GM18498 (cell line): Measurements from ENCODE around the gene MAST2.
"Not testable (repeated sequence)": the region's sequence is repeated elsewhere in the genome, so short reads cannot be mapped to it uniquely, and the experiment has no call there.

Experiments
- ATAC-seq: cut with Tn5 transposase; IDR thresholded peaks from one replicate; pipeline ENCODE4 v1.9.1; 2021; ENCODE audit warnings: mild to moderate bottlenecking, moderate library complexity; ENCODE audit not compliant: unreplicated experiment

The MAST2 gene

GRCh38 chr1:45891087-45891486 lies 87.7 kb downstream of the MAST2 start:
- ATAC-seq: no peak

DNA sequence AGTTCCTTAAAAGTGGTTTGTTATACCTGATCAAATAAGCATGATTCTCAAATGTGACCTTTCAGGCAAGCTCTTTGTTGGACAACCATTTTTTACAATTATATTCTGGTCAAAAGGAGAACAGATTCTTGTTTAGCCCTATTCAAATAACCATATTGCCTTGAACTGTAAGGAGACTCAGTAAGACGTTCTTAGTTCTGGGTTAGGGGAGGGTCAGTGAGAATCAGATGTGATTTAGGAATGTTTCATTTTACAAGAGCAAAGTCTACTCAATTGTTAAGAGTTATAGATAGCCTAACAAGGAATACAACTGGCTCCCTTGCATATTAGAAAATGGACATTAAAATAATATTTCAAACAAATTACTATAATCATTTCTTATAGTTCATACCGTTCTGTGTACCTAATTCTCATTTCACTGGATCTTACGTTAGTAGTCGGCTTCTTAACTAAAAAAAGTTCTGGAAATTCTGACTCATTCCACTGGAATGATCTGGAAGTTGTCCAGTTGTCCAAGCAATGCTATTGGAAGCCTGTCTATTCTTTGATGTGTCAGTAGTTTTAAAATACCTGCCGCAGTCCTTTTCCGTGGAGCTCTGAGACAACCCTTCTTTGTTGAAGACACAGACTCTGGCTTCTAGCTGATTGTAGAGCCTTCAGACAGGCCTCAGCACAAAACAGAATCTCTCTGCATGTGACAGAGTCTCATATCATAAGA lies 88.8 kb downstream of the MAST2 start:
- no peak for ATAC-seq

DNA sequence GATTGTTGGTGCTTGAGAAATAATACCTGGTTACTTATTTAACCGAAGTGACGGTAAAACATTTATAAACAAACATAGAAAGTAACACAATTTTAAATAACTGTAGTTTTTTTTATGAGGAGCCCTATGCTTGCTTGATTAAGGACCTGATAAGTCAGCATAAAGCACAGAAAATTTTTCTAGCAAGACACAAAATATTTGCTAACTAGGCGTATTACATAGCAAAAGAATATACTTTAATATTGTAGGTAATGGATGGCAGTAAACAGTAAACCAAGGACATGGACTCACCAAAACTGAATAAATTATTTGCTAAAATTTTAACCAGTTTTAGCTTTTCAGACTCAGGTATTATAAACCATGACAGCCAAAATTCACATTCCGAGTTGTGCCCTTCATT lies 90.9 kb downstream of the MAST2 start:
- ATAC-seq: no peak

GRCh38 chr1:45894921-45895320 lies 91.5 kb downstream of the MAST2 start:
- ATAC-seq: no peak

DNA sequence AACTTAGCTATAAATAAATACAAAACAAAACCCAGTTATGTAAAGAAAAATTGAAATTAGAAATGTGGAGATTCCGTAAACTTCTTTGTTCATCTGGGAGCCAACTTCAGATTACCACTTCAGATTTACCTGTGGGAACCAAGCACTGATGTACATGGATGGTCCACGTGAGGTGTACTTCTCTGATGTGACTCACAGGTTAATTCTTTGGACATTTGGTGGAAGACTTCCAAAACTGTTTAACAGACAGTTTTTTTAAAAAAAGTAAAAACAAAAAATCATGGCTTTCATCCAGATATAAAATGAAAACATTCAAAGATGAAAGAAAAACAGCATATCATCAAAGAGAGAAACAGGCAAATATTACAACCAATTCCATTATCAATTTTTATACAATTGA lies 92.0 kb downstream of the MAST2 start:
- ATAC-seq: no peak

DNA sequence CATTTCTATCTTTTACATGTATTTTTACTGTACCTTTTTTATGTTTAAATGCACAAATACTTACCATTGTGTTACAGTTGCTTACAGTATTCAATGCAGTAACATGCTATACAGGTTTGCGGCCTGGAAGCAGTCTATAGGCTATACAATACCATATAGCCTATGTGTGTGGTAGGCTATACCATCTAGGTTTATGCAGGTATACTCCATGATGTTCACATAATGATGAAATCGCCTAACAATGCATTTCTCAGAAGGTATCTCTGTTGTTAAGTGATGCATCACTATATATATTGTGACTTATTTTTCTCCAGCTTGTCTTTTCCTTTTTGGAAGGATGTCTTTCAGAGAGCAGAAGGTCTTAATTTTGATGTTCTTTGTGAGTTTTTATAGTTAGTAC lies 103.5 kb downstream of the MAST2 start:
- no peak for ATAC-seq

DNA sequence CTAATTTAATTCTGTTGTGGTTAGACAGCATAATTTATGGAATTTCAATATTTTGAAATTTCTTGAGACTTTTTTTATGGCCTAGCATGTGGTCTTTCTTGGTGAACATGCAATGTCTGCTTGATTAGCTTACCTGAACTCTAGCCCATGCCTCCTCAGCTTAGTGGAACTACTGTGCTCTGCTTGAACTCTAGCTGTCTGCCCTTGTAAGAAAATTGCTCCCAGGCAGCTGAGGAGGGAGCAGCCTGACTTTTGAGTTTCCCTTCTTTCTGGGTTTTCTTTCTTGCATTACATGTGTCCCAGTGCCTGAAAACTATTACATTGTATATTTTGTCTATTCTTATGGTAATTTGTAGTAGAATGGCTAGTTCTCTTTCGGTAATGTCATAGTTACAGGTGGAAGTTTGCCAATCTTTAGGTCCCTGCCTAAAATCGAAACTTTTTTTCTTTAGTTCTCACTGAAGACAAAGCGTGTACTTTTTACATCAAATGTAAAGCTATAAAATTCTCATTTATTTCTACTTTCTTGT lies 105.3 kb downstream of the MAST2 start:
- no peak for ATAC-seq

GRCh38 chr1:45911634-45912033 lies 108.2 kb downstream of the MAST2 start:
- ATAC-seq: no peak

DNA sequence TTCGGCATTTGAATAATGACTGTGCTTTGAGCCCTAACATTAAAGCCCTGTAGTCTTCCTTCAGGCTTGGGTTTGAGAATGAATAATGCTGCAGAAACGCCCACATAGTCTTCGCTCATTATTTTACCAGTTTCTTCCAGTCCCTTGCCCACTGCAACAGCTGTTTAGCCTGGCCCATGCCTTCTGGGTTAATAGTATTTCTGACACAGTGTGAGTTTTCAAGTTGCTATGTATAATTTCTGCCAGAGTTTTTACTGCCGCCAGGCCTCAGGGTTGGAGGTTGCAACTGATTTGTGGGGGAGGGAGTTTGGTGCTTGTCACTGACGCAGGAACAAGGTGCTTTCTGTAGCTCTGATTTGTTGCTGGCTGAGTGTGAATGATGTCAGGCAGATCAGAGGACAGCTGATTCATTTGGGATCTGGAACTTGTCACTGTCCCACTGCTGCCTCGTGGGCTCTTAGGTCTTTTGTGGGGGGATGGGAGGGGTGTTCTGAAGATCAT lies 109.8 kb downstream of the MAST2 start:
- ATAC-seq: no peak

- no peak for ATAC-seq
Observed at GRCh38 chr1:45913731-45914501, 110.5 kb downstream of the MAST2 start.

GRCh38 chr1:45914836-45915235 lies 111.4 kb downstream of the MAST2 start:
- ATAC-seq: no peak

GRCh38 chr1:45922374-45922773 lies 119.0 kb downstream of the MAST2 start:
- ATAC-seq: no peak

- ATAC-seq: no peak
Observed at GRCh38 chr1:45922813-45923212, 119.4 kb downstream of the MAST2 start.

DNA sequence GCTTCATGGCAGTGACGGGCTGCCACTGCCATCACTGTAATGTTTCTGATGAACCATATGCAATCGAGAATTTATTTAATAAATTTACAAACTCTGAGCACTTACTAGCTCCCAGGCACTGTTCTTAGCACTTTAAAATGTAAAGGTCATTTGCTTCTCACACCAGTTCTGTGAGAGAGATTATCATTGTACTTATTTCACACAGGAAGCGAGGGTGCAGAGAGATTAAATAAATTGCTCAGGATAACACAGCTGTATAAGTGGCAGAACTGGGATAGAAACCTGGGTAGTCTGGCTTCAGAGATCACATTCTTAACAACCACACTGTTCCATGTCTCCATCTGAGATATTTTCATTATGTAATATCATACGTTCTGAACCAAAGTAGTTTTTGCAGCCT lies 119.9 kb downstream of the MAST2 start:
- no peak for ATAC-seq

- ATAC-seq: no peak
Observed at GRCh38 chr1:45924736-45925135, 121.3 kb downstream of the MAST2 start.

DNA sequence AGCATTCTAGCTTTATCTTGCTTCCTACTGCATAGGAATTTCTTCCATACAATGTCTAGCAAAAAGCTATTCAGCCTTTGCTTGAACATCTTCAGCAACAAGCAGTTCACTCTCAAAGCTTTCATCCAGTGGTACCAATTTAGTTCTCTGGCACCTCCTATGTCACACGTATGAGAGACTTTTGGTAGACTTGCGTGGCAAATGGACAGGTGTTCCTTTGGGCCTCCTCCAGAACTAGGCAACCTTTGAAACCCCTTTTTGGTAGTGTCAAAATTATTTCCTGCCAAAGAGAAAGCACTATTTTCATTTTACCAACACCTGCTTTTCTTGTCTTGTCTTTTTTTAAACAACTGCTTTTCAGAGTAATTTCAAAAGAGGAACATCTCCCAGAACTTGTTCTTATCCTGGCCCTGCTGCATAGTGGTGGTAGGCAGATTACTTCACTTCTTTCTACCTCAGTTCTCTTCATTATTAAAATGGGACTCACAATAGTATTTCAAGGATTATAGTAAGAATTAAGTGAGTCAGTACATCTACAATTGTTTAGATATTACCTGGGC lies 122.4 kb downstream of the MAST2 start:
- ATAC-seq: no peak

GRCh38 chr1:45926330-45926729 lies 122.9 kb downstream of the MAST2 start:
- ATAC-seq: no peak

- not testable (repeated sequence) for ATAC-seq
Observed at GRCh38 chr1:45927231-45927915, 124.0 kb downstream of the MAST2 start.

GRCh38 chr1:45928486-45929205 lies 125.2 kb downstream of the MAST2 start:
- ATAC-seq: no peak

DNA sequence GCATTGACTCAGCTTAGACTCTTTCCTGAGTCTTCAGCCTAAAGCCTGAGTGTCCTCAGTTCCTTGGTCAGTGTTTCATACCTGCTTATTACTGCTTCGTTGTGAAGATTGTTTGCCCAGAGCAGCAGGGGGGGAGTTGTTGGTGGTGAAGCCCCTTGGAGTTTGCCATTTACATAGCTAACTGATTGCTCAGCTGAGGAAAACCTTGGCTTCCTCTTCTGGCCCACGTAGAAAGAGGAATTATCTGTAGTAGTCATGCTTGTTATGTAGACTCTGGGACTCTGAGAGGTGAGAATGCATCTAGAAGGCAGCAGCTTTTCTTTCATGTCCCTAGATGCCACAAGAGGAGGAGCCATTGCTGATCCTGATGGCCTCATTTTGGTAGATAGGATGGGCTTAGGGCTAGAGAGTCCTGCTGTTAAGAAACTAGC lies 125.9 kb downstream of the MAST2 start:
- ATAC-seq: no peak
